Posterior vena cava (tissue), 2 donors: ENCODE measurements around the gene CYB5RL. TPM values are rescaled to one million over a fixed set of nuclear protein-coding genes. Genes with fewer than 3 reads are reported as not detected.
"Not testable (repeated sequence)": the region's sequence is repeated elsewhere in the genome, so short reads cannot be mapped to it uniquely, and the experiment has no call there.

Experiments
- DNase-seq: peaks from one replicate; pipeline ENCODE4 v3.0.0-alpha.2; 2020; ENCODE audit warnings: low spot score
- intact Hi-C, 2 donors: fragments of 100-400 bp; cut with DNase I; formaldehyde crosslinking; loops; one replicate each; pipeline versions ENCODE4 v1.14.1 to v1.14.2; 2022 to 2023
- total RNA-seq, 2 donors: library from RNA; stranded (reverse); fragmentation: NEBNext Ultra II Directional; extraction: Animal tissue kit (Norgen Biotek cat#: 25700); gene quantifications; one replicate each; pipeline ENCODE4 v1.2.1, GENCODE V29; 2021
- donor health status: DM: yes; HTN: yes; CAD: no.
- donor health status: DM: yes; HTN: yes; CAD: no.

The CYB5RL gene
- total RNA-seq, 2 donors from 2014 or later = 5.0 to 6.7 TPM

GRCh38 chr1:54167422-54168139 is 32.2 kb downstream of the CYB5RL start:
- intact Hi-C loops = no loop called here
- DNase-seq = peak; percentile 65

GRCh38 chr1:54166357-54166756 is 33.5 kb downstream of the CYB5RL start:
- intact Hi-C loops, DNase-seq: not testable (repeated sequence)

GRCh38 chr1:54165146-54165545 is 34.7 kb downstream of the CYB5RL start:
- intact Hi-C loops = no loop called here
- DNase-seq = peak; percentile 66

GRCh38 chr1:54163573-54163972 is 36.3 kb downstream of the CYB5RL start:
- intact Hi-C loops = no loop called here

GRCh38 chr1:54163051-54163450 is 36.8 kb downstream of the CYB5RL start:
- peak; percentile 58 for DNase-seq
- intact Hi-C loops = no loop called here

More at GRCh38 chr1:54163573-54163972, 36.3 kb downstream of the CYB5RL start:
- peak; percentile 9 for DNase-seq

GRCh38 chr1:54161495-54162168 is 38.2 kb downstream of the CYB5RL start:
- intact Hi-C loops = no loop called here
- peak; percentile 71 for DNase-seq

- no peak for DNase-seq
- intact Hi-C loops = no loop called here
These were observed 39.5 kb downstream of the CYB5RL start for GRCh38 chr1:54160351-54160750.

- DNase-seq = peak; percentile 71
- intact Hi-C loops = no loop called here
These were observed 40.0 kb downstream of the CYB5RL start for GRCh38 chr1:54159733-54160316.

GRCh38 chr1:54158071-54158470 is 41.8 kb downstream of the CYB5RL start:
- intact Hi-C loops = no loop called here
- DNase-seq = peak; percentile 23

GRCh38 chr1:54157401-54157800 is 42.4 kb downstream of the CYB5RL start:
- DNase-seq = no peak
- intact Hi-C loops = no loop called here

GRCh38 chr1:54156986-54157385 is 42.8 kb downstream of the CYB5RL start:
- intact Hi-C loops = no loop called here

GRCh38 chr1:54156201-54156600 is 43.6 kb downstream of the CYB5RL start:
- no peak for DNase-seq
- intact Hi-C loops = no loop called here

More at GRCh38 chr1:54156986-54157385, 42.8 kb downstream of the CYB5RL start:
- no peak for DNase-seq

- peak; percentile 90 for DNase-seq
- intact Hi-C loops = no loop called here
These were observed 46.0 kb downstream of the CYB5RL start for GRCh38 chr1:54153535-54154439.

GRCh38 chr1:54152696-54153095 is 47.1 kb downstream of the CYB5RL start, which contains the start of gene CDCP2:
TSS of gene CDCP2 (minus strand) at chr1:54153000. CDS start at chr1:54152922, 78 bp downstream.
- intact Hi-C loops = loop anchor here in 1 of 2 donors (1.0 kb wide), 1 partner anchor 48 kb away; no protein-coding TSS in a partner anchor
- DNase-seq = no peak

- DNase-seq = no peak
- intact Hi-C loops = no loop called here
These were observed 48.8 kb downstream of the CYB5RL start for GRCh38 chr1:54151013-54151412.
